Activated CD8-positive, alpha-beta memory T cell treated with anti-CD3 and anti-CD28 coated beads, Interleukin-2, amount 50 U/mL, for 1 hour (primary cell): ENCODE measurements around the gene KRTAP10-3.
"Not testable (repeated sequence)": the region's sequence is repeated elsewhere in the genome, so short reads cannot be mapped to it uniquely, and the experiment has no call there.

ENCODE experiments used
- DNase-seq: peaks from one replicate; pipeline ENCODE4 v3.0.0-alpha.2; 2020; ENCODE audit errors: extremely low read depth

KRTAP10-3 gene

GRCh38 chr21:44590311-44590721 lies 31.7 kb upstream of the KRTAP10-3 start:
- no peak for DNase-seq

GRCh38 chr21:44589586-44590305 lies 31.2 kb upstream of the KRTAP10-3 start:
- DNase-seq, result no peak

GRCh38 chr21:44589094-44589493 lies 30.5 kb upstream of the KRTAP10-3 start:
- DNase-seq, result no peak

- no peak for DNase-seq
These were observed 27.3 kb upstream of the KRTAP10-3 start for GRCh38 chr21:44585892-44586291.

- DNase-seq, result no peak
These were observed 25.2 kb upstream of the KRTAP10-3 start for GRCh38 chr21:44583800-44584147.

GRCh38 chr21:44583089-44583799 lies 24.6 kb upstream of the KRTAP10-3 start:
- no peak for DNase-seq

- DNase-seq, result no peak
These were observed 23.5 kb upstream of the KRTAP10-3 start for GRCh38 chr21:44582055-44582454.

GRCh38 chr21:44581158-44581557 lies 22.6 kb upstream of the KRTAP10-3 start:
- DNase-seq, result no peak

GRCh38 chr21:44580231-44580821 lies 21.7 kb upstream of the KRTAP10-3 start, which contains the start of gene KRTAP10-5:
Gene KRTAP10-5, minus strand, starts transcription at chr21:44580604. Its CDS starts 26 bp downstream, at chr21:44580578.
- not testable (repeated sequence) for DNase-seq

GRCh38 chr21:44579833-44580144 lies 21.2 kb upstream of the KRTAP10-3 start:
- DNase-seq, result no peak

GRCh38 chr21:44579056-44579832 lies 20.6 kb upstream of the KRTAP10-3 start:
- DNase-seq, result no peak

- DNase-seq, result no peak
These were observed 19.9 kb upstream of the KRTAP10-3 start for GRCh38 chr21:44578371-44579055.

GRCh38 chr21:44576025-44576420 lies 17.4 kb upstream of the KRTAP10-3 start:
- no peak for DNase-seq

- no peak for DNase-seq
These were observed 16.9 kb upstream of the KRTAP10-3 start for GRCh38 chr21:44575307-44576024.

- DNase-seq, result no peak
These were observed 16.1 kb upstream of the KRTAP10-3 start for GRCh38 chr21:44574457-44575306.

GRCh38 chr21:44573630-44574456 lies 15.2 kb upstream of the KRTAP10-3 start, which contains the start of gene KRTAP10-4:
Gene KRTAP10-4, plus strand, starts transcription at chr21:44573729. Its CDS starts 30 bp downstream, at chr21:44573759.
- not testable (repeated sequence) for DNase-seq

- DNase-seq, result no peak
These were observed 14.5 kb upstream of the KRTAP10-3 start for GRCh38 chr21:44572959-44573583.
